ENCODE data around the gene IQSEC3. TPM values are rescaled to one million over a fixed set of nuclear protein-coding genes. Genes with fewer than 3 reads are reported as not detected.
"Not testable (repeated sequence)": the region's sequence is repeated elsewhere in the genome, so short reads cannot be mapped to it uniquely, and the experiment has no call there.

IQSEC3 gene
- total RNA-seq, 2 donors from 2014 or later = 0.39 to 0.67 TPM

DNA sequence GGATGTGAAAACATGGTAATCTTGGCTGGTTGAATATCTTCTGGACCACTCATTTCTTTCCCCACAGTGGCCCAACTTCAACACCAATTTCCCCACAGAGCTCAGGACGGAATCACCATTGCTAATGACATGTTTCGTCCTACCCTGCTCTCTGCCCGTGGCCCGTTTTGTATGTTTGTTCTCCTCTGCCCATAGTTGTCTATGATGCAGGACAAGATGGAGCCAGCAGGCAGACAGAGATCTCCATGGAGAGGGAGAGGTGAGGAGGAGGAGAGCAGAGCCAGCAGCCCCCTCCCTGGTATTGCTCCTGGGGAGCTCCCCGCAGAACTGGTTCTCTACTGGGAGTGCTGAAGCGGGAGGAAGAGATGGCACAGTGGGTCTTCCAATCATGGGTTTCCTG lies 3.1 kb downstream of the IQSEC3 start:
- not testable (repeated sequence) for H3K4me1 ChIP-seq; H3K4me3 ChIP-seq; H3K27me3 ChIP-seq; H3K27ac ChIP-seq; DNase-seq (ENCODE audit: low spot score); H3K9me3 ChIP-seq; H3K36me3 ChIP-seq

GRCh38 chr12:70541-70940 lies 4.0 kb downstream of the IQSEC3 start:
- not testable (repeated sequence) for H3K36me3 ChIP-seq; H3K27me3 ChIP-seq; H3K27ac ChIP-seq; H3K9me3 ChIP-seq; DNase-seq (ENCODE audit: low spot score); H3K4me1 ChIP-seq; H3K4me3 ChIP-seq

DNA sequence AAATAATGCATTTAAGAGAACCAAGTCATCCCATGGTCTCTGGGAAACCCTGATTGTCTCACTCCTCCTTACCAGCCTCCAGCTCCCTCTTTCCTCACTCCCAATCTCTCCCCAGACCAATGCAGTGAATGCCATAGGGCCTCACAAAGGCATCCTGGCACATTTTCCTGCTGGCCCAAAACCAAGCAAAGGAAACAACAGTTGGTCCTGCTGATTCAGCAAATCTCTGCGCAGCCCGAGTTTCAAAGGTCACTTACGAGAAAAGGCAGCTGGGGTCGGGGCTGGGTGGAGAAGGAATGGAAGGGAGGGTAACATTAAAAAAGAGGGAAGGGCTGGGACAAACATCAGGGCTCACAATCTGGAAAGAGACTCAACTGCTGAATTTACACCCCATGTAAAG lies 5.5 kb downstream of the IQSEC3 start:
- H3K36me3 ChIP-seq; H3K4me3 ChIP-seq; DNase-seq (ENCODE audit: low spot score); H3K4me1 ChIP-seq; H3K27ac ChIP-seq; H3K27me3 ChIP-seq; H3K9me3 ChIP-seq: not testable (repeated sequence)

DNA sequence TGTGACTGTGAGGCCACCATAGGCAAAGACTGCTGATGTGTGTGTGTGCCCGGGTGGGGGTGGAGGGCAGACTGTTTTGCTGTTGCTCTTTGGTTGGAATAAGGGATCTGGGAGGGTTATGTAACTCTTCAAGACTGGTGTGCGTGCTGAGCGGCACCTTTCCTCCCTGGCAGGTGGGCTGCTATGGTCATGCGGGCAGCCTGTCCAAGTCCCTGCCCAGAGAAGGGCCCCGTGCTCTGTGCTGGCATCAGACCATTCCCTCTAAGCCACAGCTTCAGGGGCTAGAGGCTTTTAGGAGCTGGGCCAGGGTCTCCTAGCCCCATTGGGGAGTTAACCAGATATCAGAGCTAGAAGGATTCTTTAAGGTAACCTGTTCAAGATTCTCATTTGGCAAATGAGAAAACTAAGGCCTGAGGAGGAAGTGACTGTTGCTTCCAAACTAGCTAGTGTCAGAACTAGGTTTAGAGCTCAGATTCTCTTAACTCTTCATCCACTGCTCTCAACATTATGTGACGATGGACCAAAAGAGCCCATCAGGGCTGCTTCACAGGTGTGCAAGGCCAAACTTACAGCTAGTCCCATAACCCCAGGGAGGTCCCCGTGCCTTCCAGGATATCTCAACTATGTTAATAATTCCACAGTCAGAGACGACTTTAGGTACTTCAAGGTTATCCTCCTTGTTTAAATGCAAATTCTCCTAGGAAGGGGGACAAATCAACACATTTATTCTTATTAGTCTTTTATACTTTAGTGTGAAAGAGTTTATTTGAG lies 8.0 kb downstream of the IQSEC3 start:
- not testable (repeated sequence) for H3K4me1 ChIP-seq; H3K36me3 ChIP-seq; H3K27ac ChIP-seq; H3K4me3 ChIP-seq; H3K27me3 ChIP-seq; H3K9me3 ChIP-seq; DNase-seq (ENCODE audit: low spot score)

DNA sequence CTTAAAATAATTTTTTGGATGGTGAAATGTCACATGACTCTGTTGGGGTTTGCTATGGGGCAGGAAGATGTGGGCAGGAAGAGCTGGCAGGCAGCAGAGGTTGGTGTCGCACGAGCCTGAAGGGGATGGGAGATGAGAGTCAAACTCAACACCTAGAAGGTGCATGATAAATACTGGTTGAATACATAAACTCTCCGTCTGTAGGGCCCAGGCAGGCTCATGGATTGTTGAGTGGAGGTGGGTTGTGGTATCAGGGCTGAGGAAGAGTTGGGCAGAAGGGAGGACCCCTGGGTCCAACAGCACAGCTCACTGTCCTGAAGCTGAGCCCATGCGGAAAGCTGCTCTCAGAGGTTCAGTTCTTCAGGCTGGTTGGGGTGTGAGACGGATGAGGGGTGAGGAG lies 9.0 kb downstream of the IQSEC3 start:
- not testable (repeated sequence) for H3K9me3 ChIP-seq; H3K4me1 ChIP-seq; DNase-seq (ENCODE audit: low spot score); H3K4me3 ChIP-seq; H3K27ac ChIP-seq; H3K36me3 ChIP-seq; H3K27me3 ChIP-seq

DNA sequence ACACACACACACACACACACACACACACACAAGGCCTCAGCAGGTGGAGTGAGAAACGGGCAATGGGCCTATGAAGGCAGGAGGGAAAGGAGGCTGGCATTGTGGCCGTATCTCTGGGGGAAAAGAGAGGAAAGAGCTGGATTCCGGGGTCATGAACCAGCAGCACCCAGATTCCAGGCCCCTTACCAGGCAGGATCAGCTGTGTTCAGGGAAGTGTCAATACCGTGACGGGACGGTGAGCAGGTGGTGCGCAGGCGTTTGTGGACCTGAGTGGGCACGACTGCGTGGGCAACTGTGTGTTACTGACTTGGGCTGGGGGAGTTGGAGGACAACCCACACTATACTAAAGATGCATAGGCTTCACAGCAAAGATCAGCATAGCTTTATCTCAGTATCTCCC lies 9.5 kb downstream of the IQSEC3 start:
- not testable (repeated sequence) for H3K36me3 ChIP-seq; H3K4me1 ChIP-seq; DNase-seq (ENCODE audit: low spot score); H3K4me3 ChIP-seq; H3K27me3 ChIP-seq; H3K27ac ChIP-seq; H3K9me3 ChIP-seq

- H3K4me3 ChIP-seq; H3K4me1 ChIP-seq; H3K27ac ChIP-seq; H3K9me3 ChIP-seq; DNase-seq (ENCODE audit: low spot score); H3K27me3 ChIP-seq; H3K36me3 ChIP-seq: not testable (repeated sequence)
Measured at GRCh38 chr12:76551-76950, 10.0 kb downstream of the IQSEC3 start.

GRCh38 chr12:77101-77719 lies 10.6 kb downstream of the IQSEC3 start:
- not testable (repeated sequence) for H3K36me3 ChIP-seq; DNase-seq (ENCODE audit: low spot score); H3K27me3 ChIP-seq; H3K27ac ChIP-seq; H3K4me3 ChIP-seq; H3K4me1 ChIP-seq; H3K9me3 ChIP-seq

DNA sequence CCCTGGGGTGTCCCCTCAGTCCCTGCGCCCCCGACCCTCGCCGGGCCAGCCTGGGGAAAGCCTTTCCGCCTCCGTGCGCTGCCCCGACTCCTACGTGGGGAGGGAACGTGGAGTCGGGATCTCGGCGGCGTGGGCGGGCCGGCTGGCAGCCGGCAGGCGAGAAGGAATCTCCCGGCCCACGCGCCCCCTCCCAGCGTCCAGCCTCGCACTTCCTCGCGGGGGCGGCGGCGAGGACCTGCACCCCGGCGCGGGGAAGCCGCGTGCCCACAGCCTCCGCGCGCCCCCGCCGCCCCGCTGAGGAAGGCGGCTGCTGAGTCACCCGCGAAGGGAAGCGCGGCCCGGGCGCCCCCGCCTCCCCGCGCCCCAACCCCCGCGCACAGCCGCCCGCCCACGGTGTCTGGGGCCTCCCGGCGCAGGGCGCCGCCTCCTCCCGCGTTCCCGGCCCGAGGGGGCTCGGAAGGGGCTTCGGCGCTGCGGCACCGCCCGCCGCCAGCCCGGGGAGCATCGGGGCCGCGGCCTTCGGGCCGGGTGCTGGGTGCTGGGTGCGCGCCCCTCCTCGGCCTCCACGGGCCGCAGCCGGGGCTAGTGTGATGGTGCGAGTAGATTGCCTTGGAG lies 11.3 kb downstream of the IQSEC3 start:
- not testable (repeated sequence) for H3K36me3 ChIP-seq; H3K27me3 ChIP-seq; H3K9me3 ChIP-seq; H3K4me1 ChIP-seq; H3K27ac ChIP-seq; DNase-seq (ENCODE audit: low spot score)
- peak overlapping the region in 1 of 2 donors; percentile 26 for H3K4me3 ChIP-seq

- no peak for DNase-seq (ENCODE audit: low spot score)
- no peaks in the 10 kb centered on the region for H3K36me3 ChIP-seq
- H3K4me1 ChIP-seq = no peaks in the 10 kb centered on the region
- TF ChIP-seq CTCF (IDR thresholded peaks at IDR 0.05) = no peak
- H3K4me3 ChIP-seq = no peak overlapping the region
- no peaks in the 10 kb centered on the region for H3K9me3 ChIP-seq
- H3K27ac ChIP-seq = no peak overlapping the region
- peaks cover 8 to 9% of the 10 kb centered on the region in 2 donors for H3K27me3 ChIP-seq
Measured at GRCh38 chr12:78981-79380, 12.4 kb downstream of the IQSEC3 start.
